Measurements from ENCODE around the gene SIAH1.
A peak's percentile ranks its signal among the peaks of the same experiment; 100 is the strongest.
"Not testable (repeated sequence)": the region's sequence is repeated elsewhere in the genome, so short reads cannot be mapped to it uniquely, and the experiment has no call there.

Gene SIAH1, protein sequence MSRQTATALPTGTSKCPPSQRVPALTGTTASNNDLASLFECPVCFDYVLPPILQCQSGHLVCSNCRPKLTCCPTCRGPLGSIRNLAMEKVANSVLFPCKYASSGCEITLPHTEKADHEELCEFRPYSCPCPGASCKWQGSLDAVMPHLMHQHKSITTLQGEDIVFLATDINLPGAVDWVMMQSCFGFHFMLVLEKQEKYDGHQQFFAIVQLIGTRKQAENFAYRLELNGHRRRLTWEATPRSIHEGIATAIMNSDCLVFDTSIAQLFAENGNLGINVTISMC

DNA sequence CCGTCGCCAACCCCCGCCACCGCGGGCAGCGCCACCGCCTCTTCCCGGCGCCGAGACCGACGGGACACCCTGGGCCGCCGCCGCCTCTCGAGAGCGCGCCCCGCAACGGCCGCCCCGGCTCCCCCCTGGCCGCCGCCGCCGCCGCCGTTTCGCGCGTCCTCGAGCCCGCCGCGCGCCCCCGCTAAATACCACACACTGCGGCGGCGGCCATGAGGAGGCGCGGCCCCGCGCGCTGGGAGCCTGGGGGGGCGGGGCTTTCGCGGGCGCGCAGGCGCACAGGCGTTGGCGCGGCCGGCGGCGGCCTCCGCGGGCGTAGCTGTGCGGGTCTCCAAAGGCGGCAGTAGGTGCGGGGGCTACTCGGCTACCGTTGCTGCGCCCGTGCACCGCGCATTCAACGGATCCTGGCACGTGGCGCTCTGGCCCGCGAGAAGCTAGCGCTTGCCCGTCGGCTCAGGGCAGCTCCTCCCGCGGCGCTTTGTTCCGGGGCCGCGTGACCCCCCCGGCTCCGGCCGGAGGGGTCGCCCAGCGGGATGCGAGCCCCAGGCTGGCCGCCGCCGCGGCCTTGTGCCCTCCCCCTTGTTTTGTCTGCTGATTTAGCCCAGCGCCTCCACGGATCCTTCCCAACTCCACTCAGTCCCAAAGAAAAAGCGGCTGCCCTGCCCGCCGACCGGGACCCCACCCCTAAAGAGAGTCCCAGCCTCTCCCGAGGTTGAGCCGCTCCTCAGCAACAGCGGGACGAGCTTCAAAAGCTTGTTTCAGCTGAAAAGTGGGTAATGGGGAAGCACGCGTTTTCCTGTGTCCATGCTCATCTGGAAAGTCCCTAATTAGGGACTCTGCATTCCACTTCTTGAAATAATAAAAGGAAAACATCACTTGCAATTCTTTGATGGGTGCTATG, at the start of gene SIAH1:
TSS of gene SIAH1 (minus strand) at position 161 of the 898 bp plus-strand sequence. CDS start 22,985 bp downstream, outside the sequence.
- DNase-seq: peak; percentile 90

DNA sequence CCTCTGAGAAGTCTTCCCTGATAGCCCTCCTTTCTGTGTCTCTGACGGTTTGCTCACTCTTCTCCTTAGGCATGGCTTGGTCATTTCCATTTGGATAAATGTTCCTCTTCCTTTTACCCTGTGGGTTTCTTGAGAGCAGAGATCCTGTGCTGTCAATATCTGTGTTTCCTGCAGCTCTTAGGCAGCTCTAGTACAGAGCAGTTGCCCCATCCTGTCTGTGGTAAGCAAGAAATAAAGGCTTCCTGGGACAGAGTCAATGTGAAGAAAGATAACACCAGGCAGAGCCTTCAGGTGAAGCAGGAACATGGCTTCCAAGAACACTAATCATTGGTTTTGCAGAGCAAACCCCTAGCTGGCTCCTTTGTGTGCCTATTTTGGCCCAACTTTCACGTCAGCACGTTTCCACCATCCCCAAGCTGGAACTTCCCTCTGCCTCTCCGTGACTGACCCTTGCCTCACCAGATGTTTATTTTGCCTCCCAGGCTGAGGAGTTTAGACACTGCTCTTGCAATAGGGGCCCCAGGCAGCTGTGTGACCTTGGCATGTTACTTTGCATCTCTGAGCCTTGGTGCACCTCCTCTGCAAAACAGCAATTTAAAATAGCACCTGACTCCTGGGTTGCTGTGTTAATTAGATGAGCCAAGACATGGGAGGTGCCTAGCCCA, 49.6 kb upstream of the SIAH1 start:
- DNase-seq: no peak

DNA sequence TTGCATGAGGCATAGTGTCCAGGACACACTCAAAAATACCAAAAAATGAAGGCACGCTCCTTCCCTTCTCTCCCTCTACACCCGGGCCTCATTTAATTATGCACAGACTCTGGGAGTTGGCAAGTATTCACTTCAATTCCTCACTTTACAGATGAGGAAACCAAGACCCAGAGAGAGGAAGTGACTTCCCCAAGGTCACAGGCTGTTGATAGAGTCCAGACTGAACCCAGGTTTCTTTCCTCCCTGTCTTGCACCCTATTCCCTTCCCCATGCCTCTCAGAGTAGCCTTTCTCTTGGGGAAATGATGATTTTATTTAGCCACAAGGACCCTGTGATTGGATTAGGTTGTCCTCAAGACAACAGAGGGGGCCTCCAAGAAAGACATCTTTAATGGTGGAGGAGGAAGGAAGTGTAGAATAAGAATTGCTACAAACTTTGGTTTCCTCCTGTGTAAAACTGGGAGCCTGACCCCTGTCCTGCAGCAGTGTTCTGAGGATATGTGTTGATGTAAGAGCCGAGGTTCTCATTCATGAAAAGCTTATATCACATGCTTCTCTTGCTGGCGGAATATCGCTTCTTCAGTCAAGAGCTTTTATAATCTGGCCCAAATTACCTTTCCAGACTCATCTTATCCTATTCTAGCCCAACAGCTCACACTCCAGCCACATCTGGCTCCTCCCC, 48.8 kb upstream of the SIAH1 start:
- DNase-seq: no peak

DNA sequence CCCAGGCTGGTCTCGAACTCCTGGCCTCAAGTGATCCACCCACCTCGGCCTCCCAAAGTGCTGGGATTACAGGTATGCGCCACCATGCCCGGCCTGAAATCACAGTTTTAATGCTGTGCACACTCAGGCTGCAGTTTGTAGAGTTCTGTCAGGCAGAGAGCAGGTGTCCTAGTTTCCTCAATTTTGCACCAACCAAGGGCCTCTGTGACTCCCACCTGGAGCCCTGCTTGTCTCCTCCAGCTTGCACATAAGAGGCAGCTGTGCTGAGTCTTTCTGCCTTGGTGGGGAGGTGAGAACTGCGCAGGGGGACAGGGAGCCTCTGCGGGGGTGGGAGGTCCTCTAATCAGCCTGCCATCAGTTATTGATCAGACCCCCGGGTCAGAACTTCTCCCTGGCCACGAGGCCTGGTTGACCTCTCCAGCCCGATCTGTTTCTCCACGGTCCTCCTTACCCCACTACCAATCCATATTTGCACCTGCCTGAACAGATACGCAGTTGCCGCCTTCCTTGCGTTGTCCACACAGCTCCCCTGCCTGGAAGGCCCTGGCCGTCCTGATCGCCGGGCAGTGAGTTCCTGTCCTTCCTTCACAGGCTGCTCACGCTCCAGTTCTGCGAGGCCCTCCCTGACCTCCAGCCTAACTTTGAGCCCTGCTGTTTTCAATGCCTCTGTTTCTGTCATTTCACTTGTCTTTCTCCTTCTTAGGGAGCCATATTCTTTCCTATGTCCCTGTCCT, 48.1 kb upstream of the SIAH1 start:
- no peak for DNase-seq

DNA sequence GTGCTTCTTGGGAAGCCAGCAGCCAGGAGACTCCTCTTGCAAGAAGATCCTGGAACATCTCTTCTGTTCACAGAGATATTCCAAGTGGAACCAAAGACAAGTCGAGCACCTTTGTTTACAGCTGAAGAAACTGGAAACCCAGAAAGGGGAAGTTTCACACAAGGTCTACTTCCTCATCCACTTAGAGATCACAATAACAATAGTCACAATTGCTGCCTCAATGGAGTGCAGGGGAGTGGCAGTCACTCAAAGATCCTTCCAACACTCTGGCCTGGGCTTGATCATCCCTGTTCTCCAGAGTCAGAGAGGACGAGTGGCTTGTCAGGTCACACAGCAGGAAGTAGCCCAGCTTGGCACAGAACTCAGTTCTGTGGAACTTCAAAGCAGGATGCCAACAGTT, 46.9 kb upstream of the SIAH1 start:
- DNase-seq: no peak

DNA sequence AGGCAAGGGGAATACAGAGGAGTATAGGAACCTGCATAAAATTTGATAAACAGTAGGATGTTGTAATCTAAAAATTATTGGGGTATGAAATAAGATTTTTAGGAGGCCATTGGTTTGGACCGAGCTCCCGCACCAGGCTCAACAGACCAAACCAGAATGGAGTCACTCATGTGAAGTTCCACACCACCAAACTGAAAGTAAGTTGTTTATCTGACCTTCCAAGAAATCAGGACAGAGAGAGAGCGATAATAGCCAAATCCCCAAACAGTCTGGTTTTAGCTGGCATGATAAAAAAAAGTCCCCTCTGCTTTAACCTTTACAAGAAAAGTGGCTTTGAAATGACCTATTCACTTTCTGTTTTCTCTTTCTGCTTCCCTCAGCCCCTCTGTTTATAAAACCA, 45.7 kb upstream of the SIAH1 start:
- DNase-seq: no peak

DNA sequence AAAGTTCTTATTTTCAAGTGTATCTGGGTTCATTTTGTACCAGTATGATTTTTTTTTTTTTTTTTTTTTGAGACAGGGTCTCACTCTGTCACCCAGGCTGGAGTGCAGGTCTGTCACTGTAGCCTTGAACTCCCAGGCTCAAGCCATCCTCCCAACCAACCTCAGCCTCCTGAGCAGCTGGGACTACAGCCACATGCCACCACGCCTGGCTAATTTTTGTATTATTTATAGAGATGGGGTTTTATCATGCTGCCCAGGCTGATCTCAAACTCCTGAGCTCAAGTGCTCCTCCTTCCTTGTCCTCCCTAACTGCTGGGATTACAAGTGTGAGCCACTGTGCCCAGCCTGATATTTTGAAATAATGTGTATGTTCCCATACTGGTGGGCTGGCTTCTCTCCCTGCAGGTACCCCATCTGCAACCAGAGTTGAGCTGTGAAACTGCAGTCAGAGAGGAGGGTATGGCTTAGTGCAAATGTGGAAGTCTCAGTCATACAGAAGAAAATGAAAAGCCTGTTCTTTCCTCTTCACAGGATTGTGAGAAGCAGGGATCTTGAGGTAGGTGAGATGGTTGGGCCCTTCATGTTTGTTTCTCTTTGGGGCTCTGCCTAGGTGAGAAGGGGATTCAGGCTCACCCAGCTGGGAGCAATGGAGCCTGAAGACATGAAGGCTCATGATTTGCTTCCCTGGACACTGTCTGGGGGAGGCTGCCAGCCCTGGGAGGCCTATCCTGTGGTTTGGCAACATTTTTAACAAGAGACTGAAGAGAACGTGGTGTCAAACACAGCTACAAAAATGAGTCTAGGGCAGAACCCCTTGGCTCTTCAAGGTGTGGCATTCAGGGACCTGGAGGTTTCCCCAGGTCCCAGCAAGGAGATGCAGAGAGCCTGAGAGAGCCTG, 41.3 kb upstream of the SIAH1 start:
- DNase-seq: no peak

DNA sequence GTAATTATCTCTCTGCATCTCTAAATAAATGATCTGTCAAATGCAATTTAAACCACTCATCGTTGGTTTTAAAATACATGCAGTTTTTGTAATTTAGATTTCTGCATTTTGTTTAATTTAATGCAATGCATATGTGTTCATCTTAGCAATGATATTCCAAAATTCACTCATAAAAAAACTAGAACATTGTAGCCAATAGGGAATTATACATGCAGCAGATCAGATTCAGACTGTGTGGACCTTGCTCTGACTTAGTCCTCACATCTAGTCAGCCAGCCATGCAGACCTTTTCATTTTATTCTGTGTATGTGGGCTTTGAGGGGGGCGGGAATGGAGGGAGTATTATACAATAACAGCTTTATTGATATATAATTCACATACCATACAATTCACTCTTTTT, 37.3 kb upstream of the SIAH1 start:
- no peak for DNase-seq

DNA sequence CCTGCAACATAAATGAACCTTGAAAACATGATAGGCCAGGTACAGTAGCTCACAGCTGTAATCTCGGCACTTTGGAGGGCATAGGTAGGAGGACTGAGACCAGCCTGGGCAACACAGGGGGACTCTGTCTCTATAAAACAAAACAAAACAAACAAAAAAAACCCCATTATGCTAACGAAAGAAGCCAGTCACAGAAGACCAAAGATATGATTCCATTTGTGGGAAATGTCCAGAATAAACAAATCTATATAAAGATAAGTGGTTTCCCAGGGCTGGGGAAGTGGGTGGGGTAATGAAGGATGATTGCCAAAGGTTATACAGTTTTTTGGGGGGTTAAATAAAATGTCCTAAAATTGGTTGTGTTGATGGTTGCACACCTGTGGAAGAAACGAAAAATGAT, 36.5 kb upstream of the SIAH1 start:
- DNase-seq: no peak

DNA sequence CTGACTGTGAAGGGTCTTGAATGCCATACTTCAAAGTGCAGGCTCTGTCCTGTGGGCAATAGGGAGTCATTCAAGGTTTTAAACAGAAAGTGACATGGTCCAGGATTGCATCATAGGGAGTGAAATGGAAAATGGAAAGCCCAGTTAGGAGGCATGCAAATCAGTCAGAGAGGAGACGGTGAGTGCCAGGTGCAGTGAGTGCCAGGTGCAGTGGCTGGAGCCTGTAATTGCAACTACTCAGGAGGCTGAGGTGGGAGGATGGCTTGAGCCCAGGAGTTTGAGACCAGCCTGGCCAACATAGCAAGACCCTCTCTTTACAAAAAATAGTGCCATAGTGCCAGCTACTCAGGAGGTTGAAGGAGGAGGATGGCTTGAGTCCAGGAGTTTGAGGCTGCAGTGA, 35.2 kb upstream of the SIAH1 start:
- no peak for DNase-seq

DNA sequence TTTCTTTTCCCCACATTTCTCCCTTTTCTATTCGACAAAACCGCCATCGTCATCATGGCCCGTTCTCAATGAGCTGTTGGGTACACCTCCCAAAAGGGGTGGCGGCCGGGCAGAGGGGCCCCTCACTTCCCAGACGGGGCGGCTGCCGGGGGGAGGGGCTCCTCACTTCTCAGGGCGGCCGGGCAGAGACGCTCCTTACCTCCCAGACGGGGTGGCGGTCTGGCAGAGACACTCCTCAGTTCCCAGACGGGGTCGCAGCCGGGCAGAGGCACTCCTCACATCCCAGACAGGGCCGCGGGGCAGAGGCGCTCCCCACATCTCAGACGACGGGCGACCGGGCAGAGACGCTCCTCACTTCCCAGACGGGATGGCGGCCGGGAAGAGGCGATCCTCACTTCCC, 31.4 kb upstream of the SIAH1 start:
- DNase-seq: not testable (repeated sequence)

DNA sequence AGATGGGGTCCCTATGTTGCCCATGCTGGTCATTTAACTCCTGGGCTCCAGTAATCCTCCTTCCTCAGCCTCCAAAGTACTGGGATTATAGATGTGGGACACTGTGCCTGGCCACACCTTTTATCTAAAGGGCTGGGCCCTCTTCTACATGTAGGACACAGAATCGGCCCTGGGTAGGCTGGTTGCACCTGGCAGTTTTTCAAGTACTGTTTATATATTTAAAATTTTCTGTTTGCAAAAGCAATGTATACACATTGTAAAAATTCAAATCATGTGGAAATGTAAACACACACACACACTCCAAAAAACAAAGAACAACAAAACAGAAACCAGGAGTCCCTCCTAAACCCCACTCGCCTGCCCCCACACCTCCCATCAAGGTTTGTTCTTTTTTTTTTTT, 28.1 kb upstream of the SIAH1 start:
- no peak for DNase-seq

DNA sequence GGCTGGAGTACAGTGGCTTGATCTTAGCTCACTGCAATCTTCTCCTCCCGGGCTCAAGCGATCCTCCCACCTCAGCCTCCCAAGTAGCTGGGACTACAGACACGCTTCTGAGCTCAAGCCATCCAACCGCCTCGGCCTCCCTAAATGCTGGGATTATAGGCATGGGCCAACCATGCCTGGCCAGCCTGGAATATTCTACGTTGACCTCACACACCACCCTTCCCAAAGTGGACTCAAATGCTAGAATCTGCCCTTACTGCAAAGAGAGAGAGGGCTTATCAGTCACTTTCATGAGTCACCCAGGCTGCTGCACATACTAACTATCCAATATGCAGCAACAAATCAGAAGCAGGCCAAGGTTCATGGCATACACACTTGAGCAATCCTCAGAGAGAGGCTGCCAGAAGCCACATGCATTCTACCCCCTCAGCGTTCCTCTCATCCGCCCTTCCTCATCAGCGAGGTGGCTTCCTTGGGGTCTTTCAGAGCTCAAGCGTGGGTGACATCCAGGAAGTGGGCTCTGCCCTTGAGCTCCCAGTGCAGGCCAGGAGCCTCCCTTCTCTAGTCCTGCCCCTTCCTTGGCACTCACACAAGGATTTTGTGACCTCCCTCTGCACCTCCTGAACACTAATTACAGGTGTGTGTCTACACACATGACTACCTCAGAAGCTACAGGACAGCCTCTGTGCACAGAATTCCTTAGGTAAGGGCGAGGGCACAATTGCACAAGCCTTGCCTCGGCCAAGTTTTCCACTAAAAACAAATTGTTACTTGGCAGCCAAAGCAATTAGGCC, 24.8 kb upstream of the SIAH1 start:
- no peak for DNase-seq

DNA sequence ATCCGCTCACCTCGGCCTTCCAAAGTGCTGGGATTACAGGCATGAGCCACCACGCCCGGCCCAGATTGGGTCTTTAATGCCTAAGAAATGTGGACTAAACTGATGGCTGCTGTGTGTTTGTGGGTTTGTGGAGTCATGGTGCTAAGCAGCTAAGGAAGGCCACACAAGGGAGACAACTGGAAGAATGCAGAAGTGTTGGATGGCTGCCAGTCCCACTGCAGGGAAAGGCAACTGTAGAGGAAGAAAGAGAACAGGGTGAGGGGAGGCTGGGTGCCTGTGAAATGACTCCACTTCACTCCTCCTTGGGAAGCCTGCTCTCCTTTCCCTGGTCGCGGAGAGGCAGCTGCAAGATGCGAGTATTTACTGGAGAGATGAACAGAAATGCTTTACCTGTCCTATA, 23.5 kb upstream of the SIAH1 start:
- no peak for DNase-seq

DNA sequence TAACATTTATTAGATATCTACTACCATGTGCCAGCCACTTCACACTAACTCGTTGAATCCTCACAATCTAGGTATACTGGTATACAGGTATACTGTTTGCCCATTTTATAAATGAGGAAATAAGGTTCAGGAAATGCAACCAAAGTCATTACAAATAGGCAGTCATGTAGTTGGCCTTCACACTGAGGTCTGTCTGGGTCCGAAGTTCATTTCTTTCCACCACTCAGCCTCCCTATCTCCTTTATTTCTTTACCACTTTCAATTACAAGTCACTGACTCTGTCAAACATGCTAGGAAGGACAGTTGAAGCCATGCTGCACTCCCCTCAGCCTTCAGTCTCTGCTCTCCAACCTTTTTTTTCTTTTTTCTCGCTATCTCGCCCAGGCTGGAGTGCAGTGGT, 20.7 kb upstream of the SIAH1 start:
- no peak for DNase-seq

DNA sequence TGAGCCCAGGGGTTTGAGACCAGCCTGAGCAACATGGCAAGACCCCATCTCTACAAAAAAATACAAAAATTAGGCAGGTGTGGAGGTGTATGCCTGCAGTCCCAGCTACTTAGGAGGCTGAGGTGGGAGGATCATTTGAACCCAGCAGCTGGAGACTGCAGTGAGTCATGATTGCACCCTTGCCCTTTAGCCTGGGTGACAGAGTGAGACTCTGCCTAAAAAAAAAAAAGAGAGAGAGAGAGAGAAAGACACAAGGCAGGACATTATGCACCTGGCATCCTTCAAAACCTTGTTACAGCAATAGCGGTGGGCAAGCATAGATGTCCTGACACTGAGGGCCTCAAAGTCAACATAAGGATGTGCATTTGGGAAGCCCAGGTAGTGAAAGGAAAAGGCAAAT, 19.9 kb upstream of the SIAH1 start:
- no peak for DNase-seq

DNA sequence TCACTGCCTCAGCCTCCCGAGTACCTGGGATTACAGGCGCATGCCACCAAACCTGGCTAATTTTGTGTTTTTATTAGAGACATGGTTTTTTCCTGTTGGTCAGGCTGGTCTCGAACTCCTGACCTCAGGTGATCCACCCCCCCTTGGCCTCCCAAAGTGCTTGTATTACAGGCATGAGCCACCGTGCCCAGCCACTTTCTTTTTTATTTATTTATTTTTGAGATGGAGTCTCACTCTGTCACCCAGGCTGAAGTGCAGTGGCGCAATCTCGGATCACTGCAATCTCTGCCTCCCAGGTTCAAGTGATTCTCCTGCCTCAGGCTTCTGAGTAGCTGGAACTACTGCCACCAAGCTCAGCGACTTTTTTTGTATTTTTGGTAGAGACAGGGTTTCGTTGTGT, 17.3 kb upstream of the SIAH1 start:
- DNase-seq: not testable (repeated sequence)

DNA sequence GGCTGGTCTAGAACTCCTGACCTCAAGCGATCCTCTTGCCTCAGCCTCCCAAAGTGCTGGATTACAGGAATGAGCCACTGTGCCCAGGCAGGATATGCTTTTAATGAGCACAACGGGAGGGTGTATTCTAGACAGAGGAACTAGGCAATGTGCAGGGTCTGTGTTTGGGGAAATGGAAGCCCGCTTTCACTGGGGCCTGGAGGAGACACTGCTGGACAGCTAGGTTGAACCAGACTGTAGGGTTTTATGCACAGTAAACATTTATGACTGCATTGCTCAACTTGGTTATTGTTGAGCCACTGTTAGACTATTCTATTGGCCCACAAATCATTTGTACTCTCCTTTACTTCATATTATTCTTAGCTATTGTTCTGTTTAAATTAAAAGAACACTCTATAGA, 10.2 kb upstream of the SIAH1 start:
- DNase-seq: no peak

DNA sequence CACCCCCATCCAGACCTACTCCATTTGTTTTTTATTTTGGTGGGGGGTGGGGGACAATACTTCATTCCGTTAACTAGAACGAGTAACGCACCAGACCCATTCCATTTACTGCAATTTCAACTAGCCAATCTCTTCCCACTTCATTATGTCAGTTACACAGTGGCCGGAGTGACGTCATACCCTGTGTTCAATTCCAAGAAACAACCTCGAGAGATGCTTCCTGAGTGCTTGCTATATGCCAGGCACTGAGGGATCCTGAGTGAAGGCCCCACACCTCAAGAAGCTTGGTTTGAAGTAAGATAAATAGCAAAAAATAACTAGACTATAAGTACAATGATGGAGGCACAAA, 9.1 kb upstream of the SIAH1 start:
- DNase-seq: no peak

DNA sequence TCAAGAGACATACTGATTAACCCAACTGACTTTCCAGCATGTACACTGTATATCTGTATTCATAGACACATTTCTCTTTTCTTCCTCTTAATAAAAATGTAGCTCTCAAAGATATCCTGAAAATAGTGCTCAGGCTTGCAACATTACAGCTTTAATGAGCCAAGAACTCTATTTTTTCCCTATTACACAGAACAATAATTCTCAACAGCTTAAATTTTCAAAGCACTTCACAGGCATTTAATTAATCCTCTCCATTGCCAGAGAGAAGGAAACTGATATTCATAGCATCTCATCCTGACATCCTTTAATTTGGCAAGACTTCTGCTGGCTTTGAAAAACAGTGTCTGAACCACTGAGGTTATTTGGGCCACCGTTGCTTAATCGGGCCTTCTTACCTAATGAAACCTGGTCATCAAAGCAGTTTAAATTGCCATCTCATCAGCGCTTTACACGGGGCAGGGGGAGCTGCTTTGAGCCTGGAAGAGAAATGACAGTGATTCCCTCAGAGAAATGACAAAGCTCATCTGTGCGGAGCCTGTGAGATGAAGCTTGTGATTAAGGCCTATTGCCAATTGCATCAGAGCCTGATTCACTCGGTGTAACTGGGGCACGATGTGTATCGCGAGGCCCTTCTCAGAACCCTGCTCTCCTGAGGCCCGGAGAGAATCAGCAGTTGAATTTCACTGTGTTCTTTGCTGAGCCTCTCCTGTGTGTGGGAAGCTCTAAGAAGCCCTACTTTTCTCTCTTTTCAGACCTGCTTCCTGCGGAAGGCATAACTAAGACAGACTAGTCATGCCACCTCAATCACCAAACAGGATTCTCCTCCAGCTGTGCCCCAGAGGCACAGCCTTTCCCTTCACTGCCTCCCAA, 8.5 kb upstream of the SIAH1 start:
- no peak for DNase-seq
